Right ventricle myocardium inferior (tissue), 1 donor: ENCODE data around the gene TXLNB. TPM values are rescaled to one million over a fixed set of nuclear protein-coding genes. Genes with fewer than 3 reads are reported as not detected.

Experiments used
- ATAC-seq: fragments of 200-7000 bp; cut with Tn5 transposase; one replicate; pipeline ENCODE4 v1.9.1; 2020; ENCODE audit warnings: mild to moderate bottlenecking, moderate library complexity
- DNase-seq: peaks from one replicate; pipeline ENCODE4 v3.0.0; 2021; ENCODE audit errors: missing footprints
- intact Hi-C: fragments of 100-400 bp; cut with DNase I; formaldehyde crosslinking; loops from one replicate; pipeline ENCODE4 v1.11.0; 2022
- long read RNA-seq: library from polyadenylated mRNA; unstranded; transcript quantifications from one replicate; pipeline ENCODE4 v2.0.0, GENCODE V29; 2021
- total RNA-seq: library from RNA; stranded (reverse); fragmentation: NEBNext Ultra II Directional; extraction: Animal tissue kit (Norgen Biotek cat#: 25700); gene quantifications from one replicate; pipeline ENCODE4 v1.2.1, GENCODE V29; 2021
- donor health status: DM: no; HTN: yes; CAD: no; lungs with severe emphysema.

Gene TXLNB
- 122 TPM for total RNA-seq
- long read RNA-seq, full-length matches to known transcripts, result 13 of 75 reads
- long read RNA-seq, partial matches to known transcripts, result 41 of 75 reads
- long read RNA-seq, other reads (novel, unspliced or antisense), result 21 of 75 reads

GRCh38 chr6:139291813-139292619 is at the start of gene TXLNB:
TXLNB (minus strand) TSS chr6:139291998; CDS start chr6:139288899, 3,099 bp downstream.
- intact Hi-C loops, result loop anchor here (5.0 kb wide), 1 partner anchor 80 kb away; the partner anchor contains the start of gene CITED2
- peak; percentile 88 for ATAC-seq
- peak; percentile 92 for DNase-seq

GRCh38 chr6:139341060-139341459 is 49.3 kb upstream of the TXLNB start:
- intact Hi-C loops, result no loop called here
- no peak for ATAC-seq

DNA sequence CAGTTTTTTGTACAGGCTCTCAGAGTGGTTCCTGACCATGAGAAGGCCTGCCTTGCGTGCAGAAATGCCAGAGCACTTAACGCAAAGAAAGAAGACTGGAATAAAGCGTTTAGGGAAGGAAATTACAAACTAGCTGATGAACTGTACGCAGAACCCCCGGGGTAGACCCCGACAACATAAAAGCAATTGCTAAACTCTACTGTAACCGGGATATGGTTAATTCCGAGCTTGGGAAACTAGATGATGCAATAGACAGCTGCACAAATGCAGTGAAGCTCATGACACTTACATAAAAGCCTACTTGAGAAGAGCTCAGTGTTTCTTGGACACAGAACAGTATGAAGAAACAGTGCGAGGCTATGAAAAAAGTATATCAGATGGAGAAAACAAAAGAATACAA is 47.0 kb upstream of the TXLNB start:
- DNase-seq, result no peak
- intact Hi-C loops, result no loop called here
- ATAC-seq, result peak; percentile 79

More at GRCh38 chr6:139341060-139341459, 49.3 kb upstream of the TXLNB start:
- no peak for DNase-seq

DNA sequence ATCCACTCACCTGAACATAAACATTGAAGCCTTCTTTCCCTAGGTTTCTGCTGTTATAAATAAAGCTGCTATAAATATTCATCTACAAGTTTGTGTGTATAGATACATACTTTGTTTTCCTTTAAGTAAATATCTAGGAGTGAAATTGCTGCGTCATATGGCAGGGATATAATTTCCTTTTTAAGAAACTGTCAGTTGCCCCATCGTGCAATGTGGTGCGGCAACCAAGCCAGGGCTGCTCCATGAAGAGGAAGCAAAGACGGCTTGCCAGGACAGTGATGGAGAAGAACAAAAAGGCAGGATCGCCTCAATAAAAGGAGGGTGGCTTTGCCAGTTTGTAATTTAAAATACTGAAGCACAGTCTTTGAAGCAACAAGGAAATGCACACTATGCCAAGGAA is 46.0 kb upstream of the TXLNB start:
- no peak for DNase-seq
- intact Hi-C loops, result no loop called here
- no peak for ATAC-seq

DNA sequence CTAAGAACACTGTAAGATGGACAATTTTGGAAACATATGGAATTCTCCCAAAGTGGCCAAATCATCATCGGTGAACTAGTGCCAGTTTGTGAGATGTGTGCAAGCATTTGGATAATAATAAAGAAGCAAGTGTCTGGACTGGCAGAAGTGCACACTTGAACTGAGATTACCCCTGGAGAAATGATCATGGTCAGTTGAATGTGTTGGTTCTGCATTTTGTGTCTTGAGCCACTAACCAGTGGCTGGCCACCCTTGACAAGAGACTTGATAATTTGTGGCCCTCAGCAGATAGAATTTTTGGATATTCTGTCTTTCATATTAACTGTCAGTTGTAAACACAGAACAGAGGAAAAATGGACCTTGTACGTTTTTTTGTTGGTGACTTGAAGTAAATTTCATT is 45.2 kb upstream of the TXLNB start:
- intact Hi-C loops, result no loop called here
- no peak for DNase-seq
- ATAC-seq, result no peak

GRCh38 chr6:139336488-139336887 is 44.7 kb upstream of the TXLNB start:
- intact Hi-C loops, result no loop called here
- ATAC-seq (no peak), DNase-seq (no peak)

- ATAC-seq (no peak), DNase-seq (no peak)
- intact Hi-C loops, result no loop called here
Observed at GRCh38 chr6:139335447-139336210, 43.8 kb upstream of the TXLNB start.

GRCh38 chr6:139334806-139335446 is 43.1 kb upstream of the TXLNB start:
- ATAC-seq (peak; percentile 79), DNase-seq (no peak)
- intact Hi-C loops, result no loop called here

GRCh38 chr6:139330826-139331500 is 39.2 kb upstream of the TXLNB start:
- DNase-seq, result no peak
- no peak for ATAC-seq
- intact Hi-C loops, result no loop called here

DNA sequence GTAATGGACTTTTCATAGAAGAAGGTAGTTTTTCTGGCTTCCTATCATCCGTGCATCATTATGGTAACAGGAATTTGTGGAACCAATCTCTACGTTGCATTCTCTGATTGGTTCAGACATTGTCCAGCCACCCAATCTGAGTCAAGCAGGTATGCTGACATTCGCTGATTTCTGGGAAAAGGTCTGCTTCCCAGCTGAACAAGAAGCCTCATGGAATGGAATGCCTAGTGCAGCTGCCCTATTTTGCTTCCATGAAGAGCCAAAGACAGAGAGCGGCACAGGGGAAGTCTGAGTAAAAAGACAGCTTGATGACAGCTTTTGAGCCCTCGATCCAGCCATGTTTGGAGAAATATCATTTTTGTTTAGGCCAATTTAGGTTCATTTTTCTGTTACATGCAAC is 38.5 kb upstream of the TXLNB start:
- ATAC-seq (no peak), DNase-seq (no peak)
- intact Hi-C loops, result no loop called here

GRCh38 chr6:139329224-139329623 is 37.4 kb upstream of the TXLNB start:
- intact Hi-C loops, result no loop called here
- DNase-seq, result no peak
- ATAC-seq, result no peak

DNA sequence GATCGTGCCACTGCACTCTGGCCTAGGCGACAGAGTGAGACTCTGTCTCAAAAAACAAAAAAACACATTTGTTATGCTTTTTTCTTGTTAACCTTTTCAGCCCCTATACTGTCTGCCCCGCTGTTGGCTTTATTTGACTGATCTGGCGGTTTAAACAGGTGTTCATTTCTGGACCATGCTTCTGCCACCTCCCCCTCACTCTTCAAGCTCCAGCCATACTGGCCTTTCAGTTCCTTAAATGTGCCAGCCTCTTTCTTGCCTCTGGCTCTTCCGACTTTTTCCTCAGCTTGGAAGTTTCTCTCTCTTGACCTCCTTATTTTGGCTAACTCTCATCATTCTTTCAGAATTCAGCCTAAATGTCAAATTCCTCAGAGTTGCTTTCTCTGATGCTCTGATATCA is 35.2 kb upstream of the TXLNB start:
- DNase-seq (no peak), ATAC-seq (no peak)
- intact Hi-C loops, result no loop called here

DNA sequence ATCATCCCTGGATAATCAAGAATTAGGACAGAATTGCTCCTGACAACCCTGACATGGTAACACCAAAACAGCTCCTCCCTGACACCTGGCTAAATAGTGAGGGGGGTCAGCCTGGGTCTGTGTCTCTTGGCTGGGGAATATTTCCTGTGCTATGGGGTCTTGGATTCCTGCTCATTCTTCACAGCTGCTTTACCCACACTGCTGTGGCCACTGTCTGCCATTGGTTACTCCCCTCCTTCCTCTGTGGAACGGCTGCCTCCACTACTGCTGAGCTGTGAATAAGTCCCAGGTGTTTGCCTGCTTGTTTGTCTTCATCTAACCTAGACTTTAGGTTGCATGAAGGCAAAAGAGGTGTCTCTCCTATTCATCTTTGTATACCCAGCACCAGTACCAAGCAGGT is 33.9 kb upstream of the TXLNB start:
- ATAC-seq (no peak), DNase-seq (no peak)
- intact Hi-C loops, result no loop called here

- DNase-seq (no peak), ATAC-seq (no peak)
- intact Hi-C loops, result no loop called here
Observed at GRCh38 chr6:139325125-139325524, 33.3 kb upstream of the TXLNB start.

DNA sequence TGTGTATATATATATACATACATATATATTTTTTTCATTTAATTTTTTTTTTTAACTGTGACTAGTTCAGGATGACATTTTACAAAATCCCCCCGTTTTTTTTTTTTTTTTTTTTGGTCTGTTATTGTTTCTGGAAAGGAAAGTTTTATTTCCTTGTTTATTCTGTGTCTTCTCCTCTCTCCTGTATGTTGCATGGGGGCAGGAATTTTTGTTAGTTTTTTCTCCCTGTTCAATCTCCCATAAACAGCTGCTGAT is 32.4 kb upstream of the TXLNB start:
- DNase-seq, result no peak
- ATAC-seq, result no peak
- intact Hi-C loops, result no loop called here

- intact Hi-C loops, result no loop called here
- ATAC-seq, result peak; percentile 76
- DNase-seq, result peak; percentile 79
Observed at GRCh38 chr6:139323511-139324300, 31.9 kb upstream of the TXLNB start.

DNA sequence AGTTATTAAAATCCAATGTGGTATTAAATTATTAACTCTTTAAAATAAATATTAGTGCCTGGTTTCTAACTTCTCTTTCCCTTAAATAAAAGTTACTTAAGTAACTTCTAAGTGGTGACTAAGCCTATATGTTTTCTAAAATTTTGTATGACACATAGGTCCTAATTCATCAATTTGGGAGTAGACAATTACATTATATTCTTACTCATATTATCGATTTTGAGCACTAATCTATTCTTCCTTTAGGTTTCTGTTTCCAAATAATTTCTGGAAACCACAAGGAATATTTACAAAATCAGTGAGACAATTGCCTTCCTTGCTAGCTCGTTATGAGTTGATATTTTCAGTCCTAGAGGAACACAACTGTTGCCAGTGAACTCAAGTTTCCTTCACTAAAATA is 28.3 kb upstream of the TXLNB start:
- DNase-seq (no peak), ATAC-seq (no peak)

GRCh38 chr6:139316622-139317317 is 25.0 kb upstream of the TXLNB start:
- no peak for DNase-seq
- no peak for ATAC-seq
- intact Hi-C loops, result no loop called here

More for the DNA sequence above, 28.3 kb upstream of the TXLNB start:
- intact Hi-C loops, result no loop called here
